RWPE1 (cell line): ENCODE data around the gene BOD1.
A peak's percentile ranks its signal among the peaks of the same experiment; 100 is the strongest.

Experiments
- CTCF ChIA-PET: fragments of 350-600 bp; sonication (Branson Sonifier 250); formaldehyde crosslinking; extraction: SDS; loops from one replicate; lab custom pipeline; 2021; lab: Yijun Ruan, JAX
- POLR2A ChIA-PET: fragments of 400-600 bp; formaldehyde crosslinking; extraction: SDS; loops from one replicate; lab custom pipeline; 2020; ENCODE audit warnings: antibody characterized with exemption; ENCODE audit not compliant: low non-redundant PET; lab: Yijun Ruan, JAX
- DNase-seq: peaks from one replicate; pipeline ENCODE4 v3.0.0; 2012; ENCODE audit warnings: low spot score
- H3K27ac ChIP-seq: fragments of 450-650 bp; 2 replicates; pipeline ENCODE4 v1.5.1; 2017
- CTCF ChIP-seq: fragments of 450-650 bp; conservative IDR thresholded peaks from 2 replicates; pipeline ENCODE4 v1.5.1; 2017; ENCODE audit warnings: low read depth, mild to moderate bottlenecking

The BOD1 gene

GRCh38 chr5:173616577-173617118 lies at the start of gene BOD1:
BOD1 (minus strand) TSS chr5:173616650; CDS start chr5:173616436, 214 bp downstream.
- ChIA-PET CTCF (interaction anchor here (0.5 to 6.9 kb wide), 15 partner anchors 9 to 701 kb away, joined by 3 to 50 read pairs (median 4); no protein-coding TSS in a partner anchor), POLR2A (no interaction called here)
- no peak for TF ChIP-seq CTCF
- H3K27ac ChIP-seq = peak within 1 kb of the TSS; percentile 81
- DNase-seq = peak; percentile 97

- CTCF ChIA-PET = no interaction called here
- H3K27ac ChIP-seq = no peak overlapping the region
- no peak for TF ChIP-seq CTCF
- POLR2A ChIA-PET = no interaction called here
- no peak for DNase-seq
These were observed 48.9 kb upstream of the BOD1 start for GRCh38 chr5:173665326-173665725.

GRCh38 chr5:173664154-173664526 lies 47.7 kb upstream of the BOD1 start:
- no peak overlapping the region for H3K27ac ChIP-seq
- ChIA-PET CTCF (interaction anchor here (0.6 to 0.8 kb wide), 2 partner anchors 10 to 309 kb away, joined by 3 to 4 read pairs; no protein-coding TSS in a partner anchor), POLR2A (no interaction called here)
- TF ChIP-seq CTCF = no peak
- DNase-seq = no peak

GRCh38 chr5:173663352-173664153 lies 47.1 kb upstream of the BOD1 start:
- POLR2A ChIA-PET = no interaction called here
- no peak for DNase-seq
- no peak for TF ChIP-seq CTCF
- H3K27ac ChIP-seq = no peak overlapping the region
- CTCF ChIA-PET = interaction anchor here (0.6 to 0.8 kb wide), 2 partner anchors 10 to 310 kb away, joined by 3 to 4 read pairs; no protein-coding TSS in a partner anchor

GRCh38 chr5:173662581-173663351 lies 46.3 kb upstream of the BOD1 start:
- TF ChIP-seq CTCF = no peak
- H3K27ac ChIP-seq = no peak overlapping the region
- ChIA-PET POLR2A (no interaction called here), CTCF (no interaction called here)
- DNase-seq = no peak
